SJCRH30 (cell line): Measurements from ENCODE around the gene HCN2. TPM values are rescaled to one million over a fixed set of nuclear protein-coding genes. Genes with fewer than 3 reads are reported as not detected.

ENCODE experiments used
- DNase-seq, 2 experiments: peaks; one replicate each; pipeline ENCODE4 v3.0.0-alpha.2; 2015 to 2020
- H3K27ac ChIP-seq: fragments of 250-450 bp; sonication (Bioruptor Pico); 2 replicates; pipeline ENCODE4 v1.5.1; 2020; ENCODE audit warnings: mild to moderate bottlenecking, moderate library complexity
- H3K27me3 ChIP-seq: fragments of 250-450 bp; sonication (Bioruptor Pico); 2 replicates; pipeline ENCODE4 v1.5.1; 2020; ENCODE audit warnings: mild to moderate bottlenecking, moderate library complexity
- H3K36me3 ChIP-seq: fragments of 250-450 bp; sonication (Bioruptor Pico); 2 replicates; pipeline ENCODE4 v1.5.1; 2020; ENCODE audit warnings: mild to moderate bottlenecking, moderate library complexity
- H3K4me1 ChIP-seq: fragments of 250-450 bp; sonication (Bioruptor Pico); 2 replicates; pipeline ENCODE4 v1.5.1; 2020; ENCODE audit warnings: mild to moderate bottlenecking, moderate library complexity
- H3K4me3 ChIP-seq: fragments of 250-450 bp; sonication (Bioruptor Pico); 2 replicates; pipeline ENCODE4 v1.5.1; 2020; ENCODE audit warnings: mild to moderate bottlenecking, moderate library complexity
- H3K9me3 ChIP-seq: fragments of 250-450 bp; sonication (Bioruptor Pico); replicated peaks from 2 replicates; pipeline ENCODE4 v1.5.1; 2020; ENCODE audit warnings: mild to moderate bottlenecking, moderate library complexity
- total RNA-seq: library from RNA; depleted of rRNA; stranded (reverse); fragments of >200 nt; shearing (Covaris generic); gene quantifications from 2 replicates; pipeline ENCODE4 v1.2.3, GENCODE V29; 2014

Gene HCN2
- total RNA-seq, 1 experiment from 2014 or later = 0.14 TPM

DNA sequence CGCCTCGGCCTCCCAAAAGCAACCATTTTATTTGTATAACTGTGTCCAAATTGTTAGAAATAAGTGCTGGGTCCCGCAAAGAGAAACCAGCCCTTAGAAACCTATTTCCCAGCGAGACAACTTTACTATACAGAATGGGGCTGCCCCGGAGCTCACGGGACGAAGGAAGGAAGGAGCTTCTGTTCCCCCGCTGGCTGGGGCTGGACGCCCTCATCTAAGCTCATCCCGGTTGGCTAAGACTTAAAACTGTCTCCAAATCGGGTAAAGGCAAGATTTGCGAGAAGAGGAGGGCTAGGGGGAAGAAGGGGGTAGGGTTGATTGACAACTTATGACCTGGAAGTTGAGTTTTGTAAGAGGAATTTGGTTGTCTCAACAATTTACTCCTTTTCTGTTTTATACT lies 29.6 kb upstream of the HCN2 start:
- no peak overlapping the region for H3K27ac ChIP-seq
- no peak for DNase-seq
- no peaks in the 10 kb centered on the region for H3K9me3 ChIP-seq
- H3K36me3 ChIP-seq = no peaks in the 10 kb centered on the region
- peaks cover 7% of the 10 kb centered on the region; the same call in 1 of the 2 replicates for H3K4me1 ChIP-seq
- H3K27me3 ChIP-seq = no peaks in the 10 kb centered on the region
- no peak overlapping the region for H3K4me3 ChIP-seq

DNA sequence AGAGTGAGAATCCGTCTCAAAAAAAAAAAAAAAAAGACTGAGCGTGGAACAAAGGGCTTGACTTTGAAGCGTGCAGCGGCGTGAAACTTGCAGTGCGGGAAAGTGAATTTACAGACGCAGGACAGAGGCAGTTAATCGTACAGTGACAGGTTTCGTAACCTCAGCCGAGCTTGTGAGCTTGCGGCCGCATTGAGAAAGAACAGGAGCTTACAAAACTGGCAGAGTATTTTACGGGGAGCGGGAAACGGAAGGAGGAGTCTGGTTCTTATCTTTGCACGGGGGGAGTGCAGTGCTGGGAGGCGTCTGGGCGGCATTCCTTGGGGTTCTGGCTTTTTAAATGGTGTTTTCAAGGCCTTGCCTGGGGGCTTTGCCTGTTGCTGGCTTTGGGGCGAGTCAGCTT lies 23.3 kb upstream of the HCN2 start:
- peak in 1 of 2 experiments; percentile 42 for DNase-seq
- no peaks in the 10 kb centered on the region for H3K4me1 ChIP-seq
- no peak overlapping the region for H3K27ac ChIP-seq
- no peaks in the 10 kb centered on the region for H3K36me3 ChIP-seq
- no peaks in the 10 kb centered on the region for H3K9me3 ChIP-seq
- H3K4me3 ChIP-seq = no peak overlapping the region
- peaks cover 6% of the 10 kb centered on the region; the same call in 1 of the 2 replicates for H3K27me3 ChIP-seq

GRCh38 chr19:566844-567243 lies 22.8 kb upstream of the HCN2 start:
- Histone ChIP-seq H3K9me3 (no peaks in the 10 kb centered on the region), H3K27ac (no peak overlapping the region), H3K27me3 (peaks cover 6% of the 10 kb centered on the region; the same call in 1 of the 2 replicates), H3K4me3 (no peak overlapping the region), H3K4me1 (no peaks in the 10 kb centered on the region), H3K36me3 (no peaks in the 10 kb centered on the region)
- DNase-seq = no peak

GRCh38 chr19:567296-567900 lies 22.3 kb upstream of the HCN2 start:
- H3K4me3 ChIP-seq = no peak overlapping the region
- H3K36me3 ChIP-seq = no peaks in the 10 kb centered on the region
- H3K9me3 ChIP-seq = no peaks in the 10 kb centered on the region
- no peak overlapping the region for H3K27ac ChIP-seq
- no peaks in the 10 kb centered on the region for H3K4me1 ChIP-seq
- DNase-seq = no peak
- H3K27me3 ChIP-seq = peaks cover 6% of the 10 kb centered on the region; the same call in 1 of the 2 replicates

DNA sequence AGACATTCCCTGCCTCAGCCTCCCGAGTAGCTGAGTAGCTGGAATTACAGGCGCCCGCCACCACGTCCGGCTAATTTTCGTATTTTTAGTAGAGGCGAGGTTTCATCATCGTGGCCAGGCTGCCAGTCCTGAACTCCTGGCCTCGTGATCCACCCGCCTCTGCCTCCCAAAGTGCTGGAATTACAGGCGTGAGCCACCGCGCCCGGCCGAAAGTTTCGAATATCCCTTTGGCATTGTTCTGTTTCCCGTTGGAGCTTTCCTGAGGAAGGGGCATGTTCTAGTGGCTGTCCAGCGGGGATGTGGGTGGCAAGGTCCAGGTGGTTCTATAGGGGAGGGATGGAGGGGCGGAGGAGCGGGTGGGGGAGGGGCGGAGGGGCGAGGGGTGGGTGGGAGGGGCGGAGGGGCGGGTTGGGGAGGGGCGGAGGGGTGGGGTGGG lies 19.4 kb upstream of the HCN2 start:
- H3K4me1 ChIP-seq = peaks cover 9% of the 10 kb centered on the region; the same call in 1 of the 2 replicates
- no peak for DNase-seq
- no peak overlapping the region for H3K27ac ChIP-seq
- H3K36me3 ChIP-seq = peaks cover 5% of the 10 kb centered on the region; the same call in 1 of the 2 replicates
- peaks cover 6% of the 10 kb centered on the region; the same call in 1 of the 2 replicates for H3K27me3 ChIP-seq
- no peaks in the 10 kb centered on the region for H3K9me3 ChIP-seq
- H3K4me3 ChIP-seq = no peak overlapping the region

GRCh38 chr19:570937-571565 lies 18.6 kb upstream of the HCN2 start:
- Histone ChIP-seq H3K4me1 (peaks cover 9% of the 10 kb centered on the region; the same call in 1 of the 2 replicates), H3K27me3 (peaks cover 6% of the 10 kb centered on the region; the same call in 1 of the 2 replicates), H3K4me3 (peak overlapping the region; percentile 96), H3K36me3 (peaks cover 6% of the 10 kb centered on the region; the same call in 1 of the 2 replicates), H3K27ac (no peak overlapping the region), H3K9me3 (no peaks in the 10 kb centered on the region)
- DNase-seq = peak in 1 of 2 experiments; percentile 24

DNA sequence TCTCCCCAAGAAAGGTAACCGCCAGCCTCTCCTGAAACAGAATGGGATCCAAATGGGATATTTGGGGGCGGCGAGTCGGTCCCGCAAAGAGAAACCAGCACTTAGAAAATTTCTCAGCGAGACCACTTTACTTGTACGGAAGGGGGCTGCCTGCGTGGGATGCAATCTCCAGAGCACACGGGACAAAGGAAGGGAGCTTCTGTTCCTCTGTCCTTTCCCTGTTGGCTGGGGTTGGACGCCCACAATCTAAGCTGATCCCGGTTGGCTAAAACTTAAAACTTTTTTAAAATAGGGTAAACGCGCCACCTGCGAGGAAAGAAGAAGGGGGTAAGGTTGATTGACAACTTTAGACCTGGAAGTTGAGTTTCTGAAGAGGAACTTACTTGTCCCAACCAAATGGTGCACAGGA lies 18.1 kb upstream of the HCN2 start:
- no peak for DNase-seq
- Histone ChIP-seq H3K27ac (no peak overlapping the region; the same call in 1 of the 2 replicates), H3K9me3 (no peaks in the 10 kb centered on the region), H3K4me1 (peaks cover 9% of the 10 kb centered on the region; the same call in 1 of the 2 replicates), H3K36me3 (peaks cover 8% of the 10 kb centered on the region; the same call in 1 of the 2 replicates), H3K27me3 (peaks cover 6% of the 10 kb centered on the region; the same call in 1 of the 2 replicates), H3K4me3 (peak overlapping the region; percentile 96)

GRCh38 chr19:572140-572742 lies 17.4 kb upstream of the HCN2 start, which contains the start of gene BSG:
BSG (plus strand) TSS chr19:572596; CDS start chr19:572635, 39 bp downstream.
- DNase-seq = peak; percentile 97
- peaks cover 13% of the 10 kb centered on the region for H3K36me3 ChIP-seq
- no peaks in the 10 kb centered on the region for H3K9me3 ChIP-seq
- H3K27me3 ChIP-seq = peaks cover 1% of the 10 kb centered on the region; the same call in 1 of the 2 replicates
- peaks cover 9% of the 10 kb centered on the region; the same call in 1 of the 2 replicates for H3K4me1 ChIP-seq
- H3K27ac ChIP-seq = peak within 1 kb of the TSS; percentile 86
- H3K4me3 ChIP-seq = peak within 1 kb of the TSS; percentile 96

GRCh38 chr19:572743-573518 lies 16.8 kb upstream of the HCN2 start:
- H3K27me3 ChIP-seq = no peaks in the 10 kb centered on the region
- H3K4me1 ChIP-seq = peaks cover 9% of the 10 kb centered on the region; the same call in 1 of the 2 replicates
- peak; percentile 72 to 80 for DNase-seq
- peak overlapping the region; percentile 96 for H3K4me3 ChIP-seq
- peaks cover 18% of the 10 kb centered on the region for H3K36me3 ChIP-seq
- no peaks in the 10 kb centered on the region for H3K9me3 ChIP-seq
- peak overlapping the region; percentile 86 for H3K27ac ChIP-seq

- Histone ChIP-seq H3K4me1 (peaks cover 9% of the 10 kb centered on the region; the same call in 1 of the 2 replicates), H3K27ac (peak overlapping the region; percentile 86), H3K9me3 (no peaks in the 10 kb centered on the region), H3K27me3 (no peaks in the 10 kb centered on the region), H3K4me3 (peak overlapping the region; percentile 96), H3K36me3 (peaks cover 18% of the 10 kb centered on the region)
- no peak for DNase-seq
These were observed 16.2 kb upstream of the HCN2 start for GRCh38 chr19:573519-573825.

- peaks cover 30% of the 10 kb centered on the region for H3K36me3 ChIP-seq
- no peak for DNase-seq
- no peak overlapping the region for H3K4me3 ChIP-seq
- no peaks in the 10 kb centered on the region for H3K9me3 ChIP-seq
- no peak overlapping the region for H3K27ac ChIP-seq
- no peaks in the 10 kb centered on the region for H3K27me3 ChIP-seq
- peaks cover 9% of the 10 kb centered on the region; the same call in 1 of the 2 replicates for H3K4me1 ChIP-seq
These were observed 14.8 kb upstream of the HCN2 start for GRCh38 chr19:574658-575526.

DNA sequence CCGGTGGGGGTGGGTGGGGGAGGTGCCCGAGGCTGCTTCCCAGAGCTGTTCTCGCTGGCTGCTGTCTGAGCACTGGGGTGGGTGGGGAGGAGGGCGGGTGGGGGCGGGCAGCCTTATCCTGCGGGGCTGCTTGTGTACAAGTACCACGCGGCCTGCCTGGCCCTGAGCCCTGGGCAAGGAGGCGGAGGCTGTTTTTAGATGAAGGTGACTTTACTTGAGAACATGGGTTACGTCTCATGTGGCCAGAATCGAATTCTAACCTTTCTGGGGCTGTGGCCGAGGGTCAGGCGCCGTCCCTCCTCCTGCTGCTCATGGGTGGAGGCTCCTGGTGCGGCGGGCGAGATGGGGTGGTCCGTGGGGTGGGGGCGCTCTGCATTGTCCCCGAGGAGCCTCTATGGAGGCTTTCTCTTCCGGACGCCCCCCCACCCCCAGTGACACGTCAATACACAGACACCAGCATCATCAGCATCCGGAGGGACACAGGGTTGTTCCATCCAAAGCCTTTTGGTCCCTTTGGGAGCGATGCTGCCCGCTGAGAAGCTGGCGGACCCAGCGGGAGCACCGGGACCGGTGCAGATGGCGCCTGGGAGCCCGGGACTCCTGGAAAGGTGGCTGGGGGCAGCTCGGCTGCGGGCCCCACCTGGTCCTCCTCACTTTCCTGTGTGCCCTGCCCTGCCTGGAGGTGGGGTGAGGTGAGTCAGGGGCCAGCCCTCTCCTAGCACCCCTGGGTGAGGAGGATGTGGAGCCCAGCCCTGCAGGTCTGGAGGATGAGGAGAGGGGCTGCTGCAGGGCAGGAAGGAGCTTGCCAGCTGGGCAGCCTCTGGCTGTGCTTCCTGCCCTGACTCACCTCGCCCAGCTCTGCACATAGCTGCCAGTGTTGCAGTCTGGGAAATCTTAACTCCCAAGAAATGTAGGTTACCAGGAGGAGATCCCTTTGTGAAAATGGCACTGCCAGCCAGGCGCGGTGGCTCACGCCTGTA lies 13.9 kb upstream of the HCN2 start:
- H3K4me1 ChIP-seq = peaks cover 9% of the 10 kb centered on the region; the same call in 1 of the 2 replicates

More for the DNA sequence above, 13.9 kb upstream of the HCN2 start:
- Histone ChIP-seq H3K27me3 (no peaks in the 10 kb centered on the region), H3K36me3 (peaks cover 36% of the 10 kb centered on the region), H3K27ac (no peak overlapping the region), H3K9me3 (no peaks in the 10 kb centered on the region), H3K4me3 (no peak overlapping the region)
- DNase-seq = no peak
